GM19043 (cell line): ENCODE data around the gene ISG20L2.
"Not testable (repeated sequence)": the region's sequence is repeated elsewhere in the genome, so short reads cannot be mapped to it uniquely, and the experiment has no call there.

Source experiments
- ATAC-seq: cut with Tn5 transposase; IDR thresholded peaks from one replicate; pipeline ENCODE4 v1.9.1; 2021; ENCODE audit warnings: low read depth; ENCODE audit not compliant: unreplicated experiment

Gene ISG20L2, protein sequence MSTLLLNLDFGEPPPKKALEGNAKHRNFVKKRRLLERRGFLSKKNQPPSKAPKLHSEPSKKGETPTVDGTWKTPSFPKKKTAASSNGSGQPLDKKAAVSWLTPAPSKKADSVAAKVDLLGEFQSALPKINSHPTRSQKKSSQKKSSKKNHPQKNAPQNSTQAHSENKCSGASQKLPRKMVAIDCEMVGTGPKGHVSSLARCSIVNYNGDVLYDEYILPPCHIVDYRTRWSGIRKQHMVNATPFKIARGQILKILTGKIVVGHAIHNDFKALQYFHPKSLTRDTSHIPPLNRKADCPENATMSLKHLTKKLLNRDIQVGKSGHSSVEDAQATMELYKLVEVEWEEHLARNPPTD

DNA sequence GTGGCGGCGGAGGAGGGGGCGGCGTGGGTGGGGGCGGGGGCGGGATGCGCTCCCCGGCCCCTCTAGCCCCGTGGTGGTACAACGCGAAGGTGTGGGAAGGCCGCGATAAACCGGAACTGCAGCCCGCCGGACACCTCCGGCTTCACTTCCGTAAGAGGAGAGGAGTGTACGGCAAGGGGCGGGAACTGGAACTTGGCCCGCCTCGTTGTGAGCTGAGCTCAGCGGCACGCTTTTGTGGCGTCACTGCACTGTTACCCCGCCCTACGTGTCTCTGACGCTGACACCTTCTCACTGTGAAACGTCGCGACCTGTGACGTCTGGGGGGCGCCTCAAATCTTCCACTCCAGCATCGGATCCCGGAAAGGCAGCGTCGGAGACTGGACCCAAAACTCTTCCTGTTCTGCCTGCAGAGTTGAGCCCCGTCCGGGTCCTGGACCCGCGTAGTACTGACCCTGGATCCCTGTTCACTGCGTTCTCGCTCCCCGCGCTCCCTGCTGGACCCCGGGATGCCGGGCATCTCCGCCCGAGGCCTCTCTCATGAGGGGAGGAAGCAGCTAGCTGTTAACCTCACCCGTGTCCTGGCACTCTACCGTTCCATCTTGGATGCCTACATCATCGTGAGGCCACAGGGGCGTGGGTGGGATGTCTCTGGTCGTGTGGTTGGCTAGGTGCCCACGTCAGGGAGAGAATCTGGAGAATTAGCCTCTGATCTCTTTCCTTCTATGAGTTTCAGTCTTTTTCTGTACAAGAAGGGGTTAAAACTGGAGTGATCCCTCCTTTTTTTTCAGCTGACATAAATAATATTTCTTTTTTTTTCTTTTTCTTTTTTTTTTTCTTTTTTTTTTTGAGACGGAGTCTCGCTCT is at the start of gene ISG20L2:
Gene ISG20L2 (minus strand): TSS at position 168 of the 864 bp plus-strand sequence. CDS start 1,114 bp downstream, outside the sequence.
- ATAC-seq, result peak; percentile 86

DNA sequence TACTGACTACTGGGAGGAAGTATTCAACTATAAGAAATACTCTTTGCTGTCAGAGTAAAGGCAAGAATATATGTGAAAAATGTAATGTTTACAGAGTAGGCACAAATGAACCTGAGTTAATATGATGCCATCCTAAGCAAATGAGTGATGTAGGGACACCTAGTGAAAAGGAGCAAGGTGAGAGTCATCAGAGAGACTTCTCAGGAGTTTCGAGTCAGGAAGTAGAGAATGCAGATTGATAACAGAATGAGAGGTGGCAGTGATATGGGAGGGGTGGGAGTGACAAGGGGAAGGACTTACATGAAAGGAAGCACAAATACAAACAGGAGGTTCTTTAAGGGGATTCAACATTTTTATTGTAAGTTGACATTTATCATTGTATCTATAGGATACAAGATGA is 49.0 kb upstream of the ISG20L2 start:
- ATAC-seq, result no peak

DNA sequence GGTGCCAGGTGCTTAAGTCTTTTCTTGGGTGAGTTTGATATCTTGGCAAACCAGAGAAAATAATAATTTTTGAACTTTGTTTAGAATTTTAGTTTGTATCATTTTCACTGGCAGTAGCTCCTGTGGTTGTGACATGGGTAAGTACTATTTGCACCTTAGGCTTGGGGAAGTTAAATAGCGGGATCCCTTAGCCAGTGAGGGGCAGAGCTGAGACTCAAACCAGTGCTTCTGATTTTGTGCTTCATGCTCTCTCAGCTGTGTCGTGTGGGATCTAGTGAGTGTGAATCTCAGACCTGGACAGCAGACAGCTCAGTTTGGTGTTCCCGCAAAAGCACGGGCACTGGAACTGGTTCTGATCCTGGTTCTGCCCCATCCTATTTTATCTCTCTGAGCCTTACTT is 48.4 kb upstream of the ISG20L2 start:
- no peak for ATAC-seq

DNA sequence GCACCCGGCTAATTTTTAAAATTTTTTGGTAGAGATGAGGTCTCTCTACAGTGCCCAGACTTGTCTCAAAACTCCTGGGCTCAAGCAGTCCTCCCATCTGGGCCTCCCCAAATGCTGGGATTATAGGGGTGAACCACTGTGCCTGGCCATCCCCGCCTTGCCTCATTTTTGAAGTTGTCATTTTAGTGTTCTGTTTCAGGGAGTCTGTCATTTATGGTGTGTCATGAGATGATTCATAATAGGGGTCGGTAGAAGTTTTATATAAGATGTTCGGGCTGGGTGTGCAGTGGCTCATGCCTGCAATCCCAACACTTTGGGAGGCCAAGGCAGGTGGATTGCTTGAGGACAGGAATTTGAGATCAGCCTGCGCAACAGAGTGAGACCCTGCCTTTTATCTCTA is 47.2 kb upstream of the ISG20L2 start:
- ATAC-seq, result no peak

DNA sequence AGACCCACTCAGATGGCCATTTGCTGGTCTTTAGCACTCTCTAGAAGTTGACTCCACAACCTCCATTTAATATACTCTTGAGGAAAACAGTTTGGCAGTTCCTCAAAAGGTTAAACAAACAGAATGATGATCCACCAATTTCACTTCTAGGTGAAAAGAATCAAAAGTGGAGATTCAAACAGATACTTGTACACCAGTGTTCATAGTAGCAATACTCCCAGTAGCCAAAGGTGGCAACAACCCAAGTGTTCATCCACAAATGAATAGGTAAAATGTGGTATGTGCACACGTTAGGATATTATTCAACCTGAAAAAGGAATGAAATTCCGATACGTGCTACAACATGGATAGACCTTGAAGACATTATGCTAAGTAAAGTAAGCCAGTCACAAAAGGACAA is 45.0 kb upstream of the ISG20L2 start:
- no peak for ATAC-seq

DNA sequence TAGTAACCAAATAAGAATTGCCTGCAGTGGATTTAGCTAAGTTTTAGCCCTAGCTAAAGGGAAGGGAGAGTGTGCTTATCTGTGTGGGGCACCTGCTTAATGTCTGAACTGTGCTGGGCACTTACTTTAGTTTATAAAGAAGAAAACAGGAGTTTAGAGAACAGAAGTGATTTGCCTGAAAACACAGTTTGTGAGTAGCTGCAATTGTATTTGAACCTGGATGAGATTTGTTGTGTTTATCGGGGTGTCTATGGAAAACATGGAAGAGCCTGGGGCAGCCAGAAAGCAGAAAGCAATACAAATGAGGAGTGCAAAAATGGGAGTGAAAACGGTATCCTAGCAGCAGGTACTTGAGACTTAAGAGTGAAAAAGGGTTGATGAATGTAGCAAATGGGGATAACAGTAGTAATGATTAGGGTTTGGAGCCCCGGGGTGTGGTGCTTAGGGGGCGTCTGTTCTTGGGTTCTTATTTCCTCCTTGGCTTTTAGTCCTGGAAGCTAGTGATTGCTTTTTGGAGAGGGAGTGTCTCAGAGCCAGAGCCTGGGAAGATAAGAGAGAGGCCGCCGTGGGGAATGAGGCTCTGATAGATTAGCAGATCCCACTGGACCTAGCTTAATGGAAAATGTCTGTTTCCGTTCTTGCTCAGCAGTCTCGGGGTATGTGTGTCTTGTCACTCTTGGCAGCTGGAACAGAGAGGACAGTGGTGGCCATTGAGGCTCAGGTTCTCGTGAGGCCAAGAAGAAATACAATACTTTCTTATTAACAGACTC is 44.3 kb upstream of the ISG20L2 start:
- ATAC-seq, result no peak

DNA sequence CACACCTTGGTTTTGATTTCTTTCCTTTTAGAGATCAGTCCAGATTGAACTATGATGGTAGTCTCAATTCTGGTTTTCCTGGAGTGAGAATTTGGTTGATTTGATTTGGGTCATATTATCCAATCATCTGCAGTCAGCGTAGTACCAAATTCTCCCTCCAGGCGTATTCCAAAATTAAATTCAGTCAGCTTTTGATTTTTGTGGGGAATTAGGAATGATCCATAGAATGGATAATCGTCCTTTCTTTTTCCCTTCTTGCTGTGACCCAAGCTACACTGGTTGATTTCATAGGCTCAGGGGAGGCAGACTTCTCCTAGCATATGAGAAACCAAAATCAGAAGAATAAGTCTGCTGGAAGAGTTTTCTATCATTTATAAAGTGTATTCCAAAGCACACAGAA is 43.7 kb upstream of the ISG20L2 start:
- ATAC-seq, result no peak

DNA sequence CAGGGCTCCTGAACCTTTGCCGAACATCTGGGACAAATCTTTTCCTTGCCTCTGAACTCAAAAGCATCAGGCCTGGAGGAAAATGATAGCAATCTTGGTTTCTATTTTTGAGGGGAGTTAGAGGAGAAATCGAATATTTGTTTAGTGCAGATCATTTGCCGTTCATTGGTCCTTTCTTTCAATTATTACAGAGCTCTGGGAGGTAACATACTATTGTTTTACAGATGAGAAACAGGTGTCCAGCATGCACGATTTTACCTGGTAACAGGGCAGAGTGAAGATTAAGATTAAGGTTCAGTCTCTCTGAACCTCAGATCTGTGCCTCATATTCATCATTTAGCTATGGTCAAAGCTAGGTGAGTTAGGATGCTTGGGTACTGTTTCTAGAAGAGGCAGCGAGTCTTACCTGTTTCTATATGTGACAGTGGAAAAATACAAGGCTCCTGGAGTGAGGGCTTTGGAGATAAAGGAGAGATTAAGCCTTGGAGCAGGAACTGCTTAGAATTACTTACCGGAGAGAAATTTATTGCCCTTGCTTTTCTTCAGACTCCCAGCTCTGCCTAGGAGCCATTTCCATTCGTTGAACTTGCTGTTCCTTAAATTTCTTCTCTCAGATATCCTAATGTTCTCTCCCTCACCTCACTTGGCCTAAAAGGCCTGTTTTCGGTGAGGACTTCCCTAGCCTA is 40.2 kb upstream of the ISG20L2 start:
- ATAC-seq, result no peak

DNA sequence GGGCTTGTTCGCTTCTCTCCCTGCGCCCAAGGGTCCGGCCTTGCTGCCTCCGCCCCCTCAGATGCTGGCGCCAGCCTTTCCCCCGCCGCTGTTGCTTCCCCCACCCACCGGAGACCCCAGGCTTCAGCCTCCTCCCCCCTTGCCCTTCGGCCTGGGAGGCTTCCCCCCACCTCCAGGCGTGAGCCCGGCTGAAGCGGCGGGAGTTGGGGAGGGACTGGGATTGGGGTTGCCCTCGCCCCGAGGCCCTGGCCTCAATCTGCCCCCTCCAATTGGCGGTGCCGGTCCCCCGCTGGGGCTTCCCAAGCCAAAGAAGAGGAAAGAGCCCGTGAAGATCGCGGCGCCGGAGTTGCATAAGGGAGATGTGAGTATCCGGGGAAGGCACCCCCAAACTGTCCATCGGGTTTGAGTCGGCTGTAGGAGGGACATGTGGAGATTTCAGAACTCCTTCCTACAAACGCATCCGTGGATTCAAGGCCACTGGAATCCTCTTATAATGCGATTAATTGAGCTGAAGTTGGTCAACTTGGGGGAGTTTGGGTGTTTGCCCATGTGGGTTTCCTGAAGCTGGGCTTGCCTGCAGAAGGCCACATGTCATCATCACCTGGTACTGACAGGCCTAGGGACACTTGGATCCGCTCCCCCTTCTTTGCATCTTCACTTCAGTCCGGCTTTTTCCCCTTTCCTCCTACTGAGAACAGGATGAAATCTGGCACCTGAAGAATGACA is 39.5 kb upstream of the ISG20L2 start:
- ATAC-seq, result no peak

DNA sequence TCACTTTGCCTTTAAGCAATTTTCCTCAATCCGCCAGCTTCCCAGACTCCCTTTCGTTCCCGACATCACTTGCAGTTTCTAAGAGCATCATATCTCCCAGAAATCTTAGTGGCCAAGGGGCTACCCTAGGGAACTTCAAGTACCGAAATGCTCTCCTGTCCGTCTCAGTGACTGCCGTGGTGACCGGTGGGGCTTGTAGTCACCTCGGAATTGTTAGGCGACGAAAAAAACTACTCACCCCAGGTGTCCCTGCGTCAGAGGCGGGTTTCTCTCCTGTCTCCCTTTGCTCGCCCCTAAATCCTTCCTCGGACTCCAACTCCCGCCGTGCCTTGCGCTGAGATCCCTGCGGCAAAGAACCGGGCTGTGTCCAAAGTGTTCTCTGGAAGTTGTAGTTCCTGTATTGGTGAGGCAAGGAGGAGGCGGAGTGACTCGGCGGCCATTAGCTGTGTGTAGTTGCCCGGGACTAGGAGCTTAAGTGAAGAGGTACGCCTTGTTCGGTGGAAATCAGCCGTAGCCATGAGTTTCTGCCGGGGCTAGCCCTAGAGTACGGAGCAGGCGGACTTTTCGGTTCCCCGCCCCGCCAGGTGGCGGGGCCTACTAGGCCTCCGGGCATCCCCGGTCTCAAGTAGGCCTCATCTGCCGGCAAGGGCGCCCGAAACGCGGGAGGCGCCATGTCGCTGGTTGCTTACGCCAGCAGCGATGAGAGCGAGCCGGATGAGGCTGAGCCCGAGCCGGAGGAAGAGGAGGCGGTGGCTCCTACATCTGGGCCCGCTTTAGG is 38.7 kb upstream of the ISG20L2 start, which contains the start of gene PRCC:
Gene PRCC (plus strand): TSS at position 435 of the 778 bp plus-strand sequence. CDS start 237 bp downstream, at position 672.
- peak; percentile 91 for ATAC-seq

DNA sequence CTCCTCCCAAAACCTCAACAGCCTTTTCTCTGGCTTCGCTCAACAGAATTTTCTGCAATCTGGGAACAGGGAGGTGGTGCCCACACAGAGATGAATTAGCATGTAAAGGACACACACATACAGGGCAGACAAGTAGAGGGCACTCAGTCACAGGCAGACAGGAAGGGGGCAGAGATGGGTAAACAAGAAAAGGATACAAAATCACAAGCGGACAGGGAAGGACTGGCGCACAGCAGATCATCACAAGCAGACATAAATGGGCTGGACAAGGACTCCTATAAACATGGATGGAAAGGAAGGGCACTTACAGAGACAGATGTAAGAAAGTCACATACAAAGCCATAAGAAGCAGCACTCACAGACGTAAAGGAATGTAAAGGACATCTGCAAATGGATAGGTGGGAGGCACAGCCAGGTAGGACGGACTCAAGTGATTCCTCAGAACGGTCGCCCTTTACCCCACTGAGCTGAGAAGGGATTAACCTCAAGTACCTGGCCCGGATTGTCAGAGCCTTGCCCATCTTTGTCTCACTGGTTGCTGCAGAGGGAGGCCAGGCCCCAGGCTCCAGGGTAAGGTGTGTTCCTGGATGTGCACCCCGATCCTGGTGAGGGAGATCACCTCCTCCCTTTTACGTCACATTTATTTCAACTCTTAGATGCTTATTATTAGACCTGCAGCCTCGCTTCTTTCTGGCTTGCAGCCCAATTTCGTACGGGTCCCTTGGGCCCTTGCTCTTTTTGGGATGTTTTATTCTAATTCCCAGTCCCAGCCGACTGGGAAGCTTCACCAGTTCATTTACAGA is 37.9 kb upstream of the ISG20L2 start:
- ATAC-seq, result no peak

DNA sequence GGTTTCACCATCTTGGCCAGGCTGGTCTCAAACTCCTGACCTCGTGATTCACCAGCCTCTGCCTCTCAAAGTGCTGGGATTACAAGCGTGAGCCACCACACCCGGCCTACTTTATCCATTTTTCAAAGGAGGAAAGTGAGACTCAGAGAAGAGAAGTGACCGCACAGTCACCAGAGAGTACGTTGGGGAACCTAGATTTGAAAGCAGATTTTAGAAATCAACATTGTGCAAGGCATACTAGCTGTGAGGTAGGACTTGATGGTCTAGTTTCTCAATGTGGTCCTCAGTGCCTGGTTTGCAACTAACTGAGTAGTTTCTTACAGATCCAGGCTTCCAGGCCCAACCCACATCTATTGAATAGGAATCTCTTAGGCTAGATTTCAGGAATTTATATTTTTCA is 37.1 kb upstream of the ISG20L2 start:
- ATAC-seq, result no peak

DNA sequence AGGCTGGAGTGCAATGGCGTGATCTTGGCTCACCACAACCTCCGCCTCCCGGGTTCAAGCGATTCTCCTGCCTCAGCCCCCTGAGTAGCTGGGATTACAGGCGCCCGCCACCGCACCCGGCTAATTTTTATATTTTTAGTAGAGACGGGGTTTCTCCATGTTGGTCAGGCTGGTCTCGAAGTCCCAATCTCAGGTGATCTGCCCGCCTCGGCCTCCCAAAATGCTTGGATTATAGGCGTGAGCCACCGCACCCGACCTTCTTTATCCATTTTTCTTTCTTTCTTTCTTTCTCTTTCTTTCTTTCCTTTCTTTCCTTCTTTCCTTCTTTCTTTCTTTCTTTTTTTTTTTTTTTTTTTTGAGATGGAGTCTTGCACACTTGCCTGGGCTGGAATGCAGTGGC is 36.6 kb upstream of the ISG20L2 start:
- not testable (repeated sequence) for ATAC-seq

DNA sequence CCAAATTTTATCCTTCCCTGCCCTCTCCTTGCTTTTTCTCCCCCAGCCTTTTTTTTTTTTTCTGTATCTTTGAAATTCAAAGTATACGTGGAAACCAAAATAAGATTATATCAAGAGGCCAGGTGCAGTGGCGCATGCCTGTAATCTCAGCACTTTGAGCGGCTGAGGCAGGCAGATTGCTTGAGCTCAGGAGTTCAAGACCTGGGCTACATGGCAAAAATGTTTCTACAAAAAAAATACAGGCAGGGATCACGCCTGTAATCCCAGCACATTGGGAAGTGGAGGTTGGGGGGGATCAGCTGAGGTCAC is 32.2 kb upstream of the ISG20L2 start:
- no peak for ATAC-seq

DNA sequence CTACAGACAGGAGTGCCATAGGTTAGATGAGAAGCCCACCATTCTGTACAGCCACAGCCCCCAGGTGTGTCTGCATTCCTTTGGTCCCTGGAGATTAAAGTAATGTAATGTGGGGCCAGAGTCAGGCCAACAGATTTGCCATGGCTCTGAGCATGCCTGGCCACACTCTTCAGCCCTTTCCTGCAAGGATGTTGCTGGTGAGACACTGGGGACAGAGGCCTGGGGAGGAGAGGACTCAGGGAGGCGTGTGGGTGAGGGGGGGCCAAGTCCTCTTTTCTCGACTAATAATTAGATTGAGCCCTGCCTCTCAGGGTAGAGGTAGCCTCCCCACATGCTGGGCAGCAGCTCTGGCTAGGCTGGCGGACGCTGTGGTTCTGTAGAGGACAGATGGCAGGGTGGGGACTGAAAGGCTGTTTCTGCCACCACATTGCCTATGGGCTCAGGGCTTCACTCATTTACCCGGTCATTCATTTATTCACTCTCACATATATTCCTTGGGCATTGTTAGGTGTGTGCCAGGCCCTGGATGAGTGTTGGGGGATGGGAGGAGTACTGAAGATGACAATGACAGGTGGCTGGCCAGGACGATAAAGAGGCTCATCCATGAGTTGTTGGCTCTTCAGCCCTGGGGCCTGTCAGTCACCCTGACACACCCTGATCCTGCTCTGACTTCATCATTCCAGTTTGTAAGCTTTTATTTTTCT is 31.7 kb upstream of the ISG20L2 start:
- no peak for ATAC-seq

DNA sequence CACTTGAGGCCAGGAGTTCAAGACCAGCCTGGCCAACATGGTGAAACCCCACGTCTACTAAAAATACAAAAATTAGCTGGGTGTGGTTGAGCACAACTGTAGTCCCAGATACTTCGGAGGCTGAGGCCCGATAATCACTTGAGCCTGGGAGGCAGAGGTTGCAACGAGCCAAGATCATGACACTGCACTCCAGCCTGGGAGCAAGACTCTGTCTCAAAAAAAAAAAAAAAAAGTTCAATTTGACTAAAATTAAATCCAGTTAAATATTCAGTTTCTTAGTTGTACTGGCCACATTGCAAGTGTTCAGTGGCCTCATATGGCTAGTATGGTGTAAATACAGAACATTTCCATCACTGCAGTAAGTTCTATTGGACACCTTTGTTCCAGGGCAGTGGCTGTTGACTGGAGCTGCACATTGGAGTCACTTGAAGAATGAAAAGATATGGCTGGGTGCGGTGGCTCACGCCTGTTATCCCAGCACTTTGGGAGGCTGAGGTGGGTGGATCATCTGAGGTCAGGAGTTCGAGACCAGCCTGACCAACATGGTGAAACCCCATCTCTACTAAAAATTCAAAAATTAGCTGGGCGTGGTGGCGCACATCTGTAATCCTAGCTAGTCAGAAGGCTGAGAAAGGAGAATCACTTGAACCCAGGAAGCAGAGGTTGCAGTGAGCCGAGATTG is 29.1 kb upstream of the ISG20L2 start:
- not testable (repeated sequence) for ATAC-seq

DNA sequence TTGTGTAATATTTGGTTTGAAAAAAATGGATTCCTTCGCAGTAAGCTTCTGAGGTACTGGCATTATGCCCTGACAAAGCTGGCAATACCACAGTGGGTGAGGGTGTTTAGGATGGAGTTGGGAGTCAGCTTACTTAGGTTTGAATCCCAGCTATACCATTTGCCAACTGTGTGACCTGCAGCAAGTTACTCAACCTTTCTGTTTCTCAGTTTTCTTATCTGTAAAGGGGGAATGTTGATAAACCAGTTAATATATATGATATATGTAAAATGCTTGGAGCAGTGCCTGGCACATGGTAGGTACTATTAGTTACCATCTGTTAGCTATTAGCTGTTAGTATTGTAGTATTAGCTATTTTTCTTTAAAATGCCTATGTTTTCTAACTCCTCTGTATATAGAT is 27.8 kb upstream of the ISG20L2 start:
- no peak for ATAC-seq
